COLO829 (cell line): Measurements from ENCODE around the gene B4GALT5.
"Not testable (repeated sequence)": the region's sequence is repeated elsewhere in the genome, so short reads cannot be mapped to it uniquely, and the experiment has no call there.

ENCODE experiments used
- DNase-seq: peaks from one replicate; pipeline ENCODE4 v3.0.0; 2012; ENCODE audit warnings: low spot score

B4GALT5 gene

DNA sequence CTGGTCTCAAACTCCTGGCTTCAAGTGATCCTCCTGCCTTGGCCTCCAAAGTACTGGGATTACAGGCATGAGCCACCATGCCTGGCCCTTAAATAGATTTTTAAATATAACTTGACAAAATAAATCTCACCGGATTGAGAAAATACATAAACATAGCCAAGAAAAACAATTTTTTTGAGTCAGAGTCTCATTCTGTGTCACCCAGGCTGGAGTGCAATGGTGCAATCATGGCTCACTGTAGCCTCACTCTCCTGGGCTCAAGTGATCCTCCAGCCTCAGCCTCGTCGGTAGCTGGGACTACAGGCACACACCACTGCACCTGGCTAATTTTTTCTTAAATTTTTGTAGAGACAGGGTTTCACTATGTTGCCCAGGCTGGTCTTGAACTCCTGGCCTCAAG lies 85.4 kb downstream of the B4GALT5 start:
- DNase-seq = not testable (repeated sequence)

DNA sequence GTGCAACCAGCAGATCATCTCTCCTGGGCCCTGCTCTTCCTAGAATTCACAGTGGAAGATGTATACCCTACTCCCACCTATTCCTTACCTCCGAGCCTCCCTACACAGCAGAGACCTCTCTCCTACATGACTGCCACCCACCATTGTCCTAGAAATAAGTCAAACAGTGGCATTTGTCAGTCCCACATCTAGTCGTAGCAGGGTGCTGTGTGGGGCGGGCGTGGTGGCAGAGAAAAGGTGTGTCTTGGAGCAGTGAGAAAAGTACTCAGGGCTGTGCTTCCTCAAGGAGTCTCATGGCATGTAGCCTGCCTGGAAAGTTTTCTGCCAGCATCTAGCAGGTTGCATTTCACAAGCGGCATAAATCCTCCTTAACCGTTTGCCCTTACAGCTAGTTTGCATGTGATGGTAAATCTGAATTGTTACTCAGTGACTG lies 86.3 kb downstream of the B4GALT5 start:
- DNase-seq = no peak

DNA sequence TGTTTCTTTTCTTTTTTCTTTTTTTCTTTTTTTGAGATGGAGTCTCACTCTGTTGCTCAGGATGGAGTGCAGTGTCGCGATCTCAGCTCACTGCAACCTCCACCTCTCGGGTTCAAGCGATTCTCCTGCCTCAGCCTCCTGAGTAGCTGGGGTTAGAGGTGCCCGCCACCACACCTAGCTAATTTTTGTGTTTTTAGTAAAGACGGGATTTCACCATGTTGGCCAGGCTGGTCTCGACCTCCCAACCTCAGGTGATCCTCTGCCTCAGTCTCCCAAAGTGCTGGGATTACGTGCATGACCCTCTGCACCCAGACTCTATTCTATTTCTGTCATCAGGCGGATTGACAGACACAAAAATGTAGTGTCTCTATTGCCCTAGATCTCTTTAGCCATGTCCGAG lies 88.7 kb downstream of the B4GALT5 start:
- not testable (repeated sequence) for DNase-seq

DNA sequence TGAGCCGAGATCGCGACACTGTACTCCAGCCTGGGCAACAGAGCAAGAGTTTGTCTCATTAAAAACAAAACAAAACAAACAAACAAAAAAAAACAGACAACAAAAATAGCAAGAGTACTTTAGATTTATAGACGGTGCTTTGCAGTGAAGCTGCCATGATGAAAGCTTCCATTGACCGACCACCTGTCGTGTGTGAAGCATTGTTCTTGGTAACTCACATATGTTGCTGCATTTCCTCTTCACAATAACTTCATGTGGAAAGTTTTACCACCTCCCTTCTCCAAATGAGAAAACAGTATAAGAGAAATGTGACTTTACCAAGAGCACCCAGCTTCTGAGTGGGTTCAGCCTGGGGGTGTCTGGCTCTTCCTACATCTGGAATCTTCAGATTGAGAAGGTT lies 89.4 kb downstream of the B4GALT5 start:
- no peak for DNase-seq

DNA sequence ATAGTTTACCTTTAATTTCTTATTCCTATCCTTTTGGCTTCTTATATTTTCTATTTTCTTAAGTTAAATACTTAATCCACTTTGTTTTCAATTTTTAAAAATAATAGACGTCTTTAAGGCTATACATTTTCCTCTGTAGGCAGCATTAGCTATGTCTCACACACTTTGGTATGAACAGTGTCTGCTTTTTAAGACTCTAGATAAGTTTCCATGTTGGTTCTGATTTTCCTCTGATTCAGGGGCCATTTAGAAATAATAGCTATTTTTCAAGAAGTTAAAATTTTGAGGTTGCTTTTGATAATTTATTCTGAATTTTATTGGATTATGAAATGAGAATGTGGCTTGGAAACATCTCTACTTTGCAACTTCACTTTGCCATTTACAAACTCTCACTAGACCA lies 91.4 kb downstream of the B4GALT5 start:
- no peak for DNase-seq

DNA sequence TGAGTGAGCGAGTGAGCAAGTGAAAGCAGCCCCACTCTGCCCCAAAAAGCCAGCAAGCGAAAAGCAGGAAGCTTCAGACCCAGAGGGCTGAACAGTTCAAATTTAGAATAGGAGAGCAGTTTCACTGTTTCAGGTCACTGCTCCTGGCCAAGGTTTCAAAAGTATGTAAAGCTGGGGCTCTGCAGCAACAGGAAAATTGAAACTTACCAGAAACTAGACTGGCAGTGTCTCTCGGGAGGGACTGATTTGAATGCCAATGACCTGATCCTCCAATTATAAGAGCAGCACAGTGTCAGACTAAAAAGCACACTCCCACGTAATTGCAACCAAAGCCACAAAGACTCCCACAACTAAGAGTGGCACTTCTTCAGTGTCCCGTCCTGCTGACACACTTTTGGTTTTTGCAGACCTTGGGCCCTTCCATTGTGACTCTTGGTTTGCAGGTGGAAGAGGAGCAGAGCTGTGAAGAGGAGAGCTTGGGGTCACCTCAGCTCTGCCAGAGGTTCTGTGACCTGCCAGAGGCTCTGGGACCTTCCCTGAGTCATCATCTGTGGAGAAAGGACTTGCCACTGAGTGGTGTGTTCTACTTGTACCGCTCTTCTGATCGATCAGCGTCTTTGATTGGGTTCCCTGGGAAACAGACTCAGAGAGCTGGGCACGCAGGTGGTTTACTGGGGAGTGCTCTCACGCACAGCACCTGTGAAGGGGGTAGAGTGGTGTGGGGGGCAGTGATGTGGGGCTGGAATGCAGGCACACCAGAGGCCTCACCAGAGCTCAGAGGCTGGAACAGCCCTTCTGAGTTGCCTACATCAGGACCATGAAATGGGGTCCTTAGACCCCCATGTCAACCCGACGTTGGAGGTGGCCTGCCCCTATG lies 93.1 kb downstream of the B4GALT5 start:
- DNase-seq = no peak

DNA sequence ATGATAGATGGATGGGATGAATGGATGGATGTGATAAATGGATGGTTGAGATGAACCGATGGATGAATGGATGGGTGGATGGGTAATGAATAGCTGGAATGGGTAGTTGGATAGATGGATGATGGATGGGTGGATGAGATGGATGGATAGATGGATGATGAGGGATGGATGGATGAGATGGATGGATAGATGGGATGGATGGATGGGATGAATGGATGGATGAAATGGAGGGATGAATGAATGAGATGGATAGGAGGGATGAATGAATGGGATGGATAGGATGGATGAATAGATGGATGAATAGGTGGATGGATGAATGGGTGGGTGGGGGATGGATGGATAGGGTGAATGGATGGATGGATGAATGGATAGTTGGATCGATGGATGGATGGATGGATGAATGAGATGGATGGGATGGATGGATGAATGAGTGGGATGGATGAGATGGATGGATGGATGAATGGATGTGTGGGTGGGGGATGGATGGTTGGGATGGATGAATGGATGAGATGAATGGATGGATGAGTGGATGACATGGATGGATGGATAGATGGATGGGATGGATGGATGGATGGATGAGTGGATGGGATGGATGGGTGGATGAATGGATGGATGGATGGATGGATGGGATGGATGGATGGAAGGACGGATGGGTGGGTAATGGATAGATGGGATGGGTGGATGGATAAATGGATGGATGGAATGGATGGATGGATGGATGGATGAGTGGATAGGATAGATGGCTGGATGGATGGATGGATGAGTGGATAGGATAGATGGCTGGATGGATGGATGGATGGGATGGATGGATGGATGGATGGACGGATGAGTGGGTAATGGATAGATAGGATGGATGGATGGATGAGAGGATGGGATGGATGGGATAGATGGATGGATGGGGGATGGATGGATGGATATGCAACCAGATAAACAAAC lies 94.3 kb downstream of the B4GALT5 start:
- no peak for DNase-seq

DNA sequence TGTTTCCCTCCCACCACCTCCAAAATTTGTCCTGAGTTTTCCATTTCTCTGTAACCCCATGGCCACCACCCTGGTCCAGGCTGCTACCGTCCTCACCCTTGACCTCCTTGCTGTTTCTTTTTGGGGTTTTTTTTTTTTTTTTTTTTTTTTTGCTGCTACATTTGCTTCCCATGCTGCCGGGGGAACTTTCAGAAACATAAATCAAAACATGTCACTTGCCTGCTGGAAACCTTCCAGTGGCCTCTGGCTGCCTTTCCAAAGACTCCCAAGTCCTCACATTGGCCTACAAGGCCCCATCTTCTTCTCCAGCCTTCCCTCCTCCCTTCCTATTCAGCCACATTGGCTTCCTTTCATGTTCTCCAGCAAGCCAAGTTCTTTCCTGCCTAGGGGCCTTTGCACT lies 95.4 kb downstream of the B4GALT5 start:
- no peak for DNase-seq

DNA sequence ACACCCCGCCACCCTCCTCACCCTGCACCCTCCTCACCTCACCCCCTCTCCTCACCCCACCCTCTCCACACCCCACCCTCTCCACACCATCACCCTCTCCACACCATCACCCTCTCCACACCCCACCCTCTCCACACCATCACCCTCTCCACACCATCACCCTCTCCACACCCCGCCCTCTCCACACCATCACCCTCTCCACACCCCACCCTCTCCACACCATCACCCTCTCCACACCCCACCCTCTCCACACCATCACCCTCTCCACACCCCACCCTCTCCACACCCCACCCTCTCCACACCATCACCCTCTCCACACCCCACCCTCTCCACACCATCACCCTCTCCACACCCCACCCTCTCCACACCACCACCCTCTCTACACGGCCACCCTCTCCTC lies 96.3 kb downstream of the B4GALT5 start:
- DNase-seq = not testable (repeated sequence)

DNA sequence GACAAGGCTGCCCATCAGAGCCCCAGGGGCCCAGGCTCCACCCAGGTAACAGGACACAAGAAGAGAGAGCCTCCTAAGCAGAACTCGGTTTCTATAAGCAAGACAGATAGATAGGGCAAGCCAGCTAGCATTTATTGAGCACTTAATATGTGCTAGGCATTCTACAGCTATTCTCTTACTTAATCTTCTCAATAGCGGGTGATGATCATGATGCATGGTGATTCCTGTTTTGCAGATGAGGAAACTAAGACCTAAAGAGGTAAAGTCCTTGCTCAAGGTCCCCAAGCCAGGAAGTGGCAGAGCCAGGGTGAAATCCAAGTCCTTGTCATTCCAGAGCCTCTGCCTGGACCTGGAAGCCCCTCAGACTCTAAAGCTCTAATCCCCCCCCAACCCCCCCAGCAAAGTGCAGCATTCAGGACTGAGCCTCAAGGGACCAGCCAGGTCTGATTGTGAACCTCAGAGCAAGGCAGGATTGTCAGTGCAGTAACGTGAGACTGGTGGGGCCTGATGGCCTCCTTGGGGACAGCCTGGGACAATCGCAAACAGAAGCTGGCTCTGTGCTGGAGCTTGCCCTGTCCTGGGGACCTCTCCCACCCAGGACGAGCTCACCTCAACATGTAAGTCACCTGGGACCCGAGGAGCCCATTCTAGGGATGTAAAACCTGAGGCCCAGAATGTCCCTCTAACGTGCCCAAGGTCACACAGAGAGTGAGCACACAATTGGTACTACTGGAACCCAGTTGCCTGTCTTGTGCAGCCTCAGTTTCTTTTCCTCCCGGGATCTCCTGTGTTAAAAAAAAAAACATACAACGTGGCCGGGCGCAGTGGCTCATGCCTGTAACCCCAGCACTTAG lies 97.3 kb downstream of the B4GALT5 start:
- DNase-seq = no peak

DNA sequence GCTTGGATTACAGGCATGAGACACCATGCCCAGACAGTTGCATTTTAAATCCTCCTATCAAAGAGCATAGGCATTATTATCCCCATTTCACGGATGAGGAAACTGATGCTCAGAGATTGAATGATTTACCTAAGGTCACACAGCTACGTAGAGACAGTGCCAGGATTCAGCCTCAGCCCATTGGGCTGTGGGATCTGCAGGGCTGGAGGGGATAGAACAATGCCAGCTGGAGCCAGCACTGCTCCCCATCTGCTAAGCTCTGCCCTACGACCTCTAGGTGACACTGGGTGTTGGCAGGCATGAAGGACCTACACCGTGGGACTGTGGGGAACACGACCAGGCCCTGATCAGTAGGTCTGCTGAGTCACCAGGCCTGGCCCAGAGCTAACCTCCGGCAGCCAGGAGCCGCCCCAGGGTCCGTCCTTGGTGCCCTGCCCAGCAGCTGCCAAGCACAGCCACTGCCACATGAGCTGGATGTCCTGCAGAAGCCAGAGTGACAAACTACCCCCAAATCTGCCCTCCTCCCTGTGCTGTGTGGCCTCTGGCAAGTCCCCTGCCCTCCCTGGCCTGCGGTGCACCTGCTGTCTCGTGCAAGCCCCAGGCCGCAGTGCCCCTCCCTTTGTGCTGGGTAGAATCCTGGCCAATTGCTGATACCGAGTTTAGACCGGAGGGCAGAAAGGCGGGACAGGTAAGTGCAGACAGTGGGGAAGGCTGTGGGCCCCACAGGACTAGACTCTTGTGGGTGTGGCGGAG lies 98.1 kb downstream of the B4GALT5 start:
- no peak for DNase-seq

DNA sequence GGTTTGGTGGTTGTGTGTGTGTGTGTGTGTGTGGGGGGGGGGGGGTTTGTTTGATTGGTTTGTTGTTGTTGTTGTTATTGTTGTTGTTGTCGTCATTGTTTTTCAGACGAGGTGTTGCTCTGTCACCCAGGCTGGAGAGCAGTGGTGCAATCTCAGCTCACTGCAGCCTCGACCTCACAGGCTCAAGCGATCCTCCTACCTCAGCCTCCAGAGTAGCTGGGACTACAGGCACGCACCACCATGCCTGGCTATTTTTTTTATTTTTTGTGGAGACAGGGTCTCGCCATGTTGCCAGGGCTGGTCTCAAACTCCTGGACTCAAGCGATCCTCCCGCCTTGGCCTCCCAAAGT lies 98.7 kb downstream of the B4GALT5 start:
- not testable (repeated sequence) for DNase-seq

DNA sequence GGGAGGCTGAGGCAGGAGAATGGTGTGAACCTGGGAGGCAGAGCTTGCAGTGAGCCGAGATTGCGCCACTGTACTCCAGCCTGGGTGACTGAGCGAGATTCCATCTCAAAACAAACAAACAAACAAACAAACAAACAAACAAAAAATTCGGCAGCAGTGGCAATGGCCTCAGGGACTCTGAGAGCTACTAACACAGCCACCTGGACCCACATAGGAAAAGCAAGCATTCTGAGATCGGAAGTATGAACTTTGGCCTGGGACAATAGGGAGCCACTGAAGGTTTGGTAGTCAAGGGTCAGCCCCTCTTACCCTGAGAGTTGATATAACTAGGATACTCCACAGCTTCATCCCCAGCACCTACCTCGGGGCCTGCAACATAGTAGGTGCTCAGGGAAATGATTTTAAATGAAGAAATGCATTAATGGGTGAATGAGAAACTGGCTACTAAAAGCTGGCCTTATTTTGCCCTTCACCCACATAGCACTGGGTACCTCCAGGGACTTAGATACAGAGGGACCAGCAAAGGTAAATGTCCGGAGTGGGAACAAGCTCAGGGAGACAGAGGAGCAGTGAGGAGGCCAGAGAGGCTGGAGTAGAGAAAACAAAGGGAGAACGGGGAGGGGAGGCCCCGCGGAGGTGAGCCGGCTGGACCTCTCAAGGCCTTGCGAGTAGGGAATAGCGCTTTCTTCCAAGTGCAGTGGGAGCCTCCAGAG lies 99.2 kb downstream of the B4GALT5 start:
- DNase-seq = no peak

DNA sequence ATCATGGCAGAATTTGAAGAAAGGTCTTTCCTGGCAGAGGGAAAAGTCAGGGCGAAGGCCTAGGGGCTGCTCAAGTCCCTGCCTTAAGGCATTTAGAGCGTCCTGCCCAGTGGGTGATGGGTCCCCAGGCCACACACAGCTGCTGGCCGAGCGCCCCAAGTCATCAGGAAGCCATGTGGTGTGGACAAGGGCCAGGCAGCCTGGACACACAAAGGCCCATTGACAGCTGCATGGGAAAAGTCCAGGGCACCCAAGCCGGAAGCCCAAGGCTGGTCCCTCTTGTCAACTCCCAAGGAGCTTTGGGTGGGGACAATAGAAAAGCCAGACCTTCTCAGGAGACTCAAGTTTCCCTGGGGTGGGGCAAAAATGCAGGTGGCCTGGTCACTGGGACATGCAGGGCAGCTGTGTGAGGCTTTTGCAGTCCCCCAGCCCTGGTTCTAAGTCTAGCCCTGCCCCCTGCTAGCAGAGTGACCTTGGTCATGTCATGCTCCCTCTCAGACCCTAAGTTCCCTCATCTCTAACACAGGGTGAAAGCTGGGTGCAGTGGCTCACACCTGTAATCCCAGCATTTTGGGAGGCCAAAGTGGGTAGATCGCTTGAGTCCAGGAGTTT lies 101.4 kb downstream of the B4GALT5 start:
- DNase-seq = peak; percentile 85

DNA sequence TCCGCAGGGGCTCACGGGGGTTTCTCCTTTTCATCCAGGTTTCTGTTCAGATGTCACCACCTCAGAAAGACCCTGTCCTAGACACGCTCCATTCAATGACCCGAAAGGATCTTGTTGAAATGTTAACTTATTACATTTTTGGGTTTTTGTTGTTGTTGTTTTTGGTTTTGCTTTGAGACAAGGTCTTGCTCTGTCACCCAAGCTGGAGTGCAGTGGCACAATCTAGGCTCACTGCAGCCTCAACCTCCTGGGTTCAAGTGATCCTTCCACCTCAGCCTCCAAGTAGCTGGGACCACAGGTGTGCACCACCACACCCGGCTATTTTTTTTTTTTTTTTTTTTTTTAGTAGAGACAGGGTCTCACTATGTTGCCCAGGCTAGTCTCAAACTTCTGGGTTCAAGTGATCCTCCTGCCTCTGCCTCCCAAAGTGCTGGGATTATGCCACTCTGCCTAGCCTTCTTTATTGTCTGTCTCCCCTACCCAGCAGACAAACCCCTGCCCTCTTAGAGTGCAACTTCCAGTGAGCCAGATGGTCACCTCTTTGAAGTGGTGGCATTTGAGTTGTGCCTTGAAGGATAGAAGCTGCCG lies 102.0 kb downstream of the B4GALT5 start:
- not testable (repeated sequence) for DNase-seq

DNA sequence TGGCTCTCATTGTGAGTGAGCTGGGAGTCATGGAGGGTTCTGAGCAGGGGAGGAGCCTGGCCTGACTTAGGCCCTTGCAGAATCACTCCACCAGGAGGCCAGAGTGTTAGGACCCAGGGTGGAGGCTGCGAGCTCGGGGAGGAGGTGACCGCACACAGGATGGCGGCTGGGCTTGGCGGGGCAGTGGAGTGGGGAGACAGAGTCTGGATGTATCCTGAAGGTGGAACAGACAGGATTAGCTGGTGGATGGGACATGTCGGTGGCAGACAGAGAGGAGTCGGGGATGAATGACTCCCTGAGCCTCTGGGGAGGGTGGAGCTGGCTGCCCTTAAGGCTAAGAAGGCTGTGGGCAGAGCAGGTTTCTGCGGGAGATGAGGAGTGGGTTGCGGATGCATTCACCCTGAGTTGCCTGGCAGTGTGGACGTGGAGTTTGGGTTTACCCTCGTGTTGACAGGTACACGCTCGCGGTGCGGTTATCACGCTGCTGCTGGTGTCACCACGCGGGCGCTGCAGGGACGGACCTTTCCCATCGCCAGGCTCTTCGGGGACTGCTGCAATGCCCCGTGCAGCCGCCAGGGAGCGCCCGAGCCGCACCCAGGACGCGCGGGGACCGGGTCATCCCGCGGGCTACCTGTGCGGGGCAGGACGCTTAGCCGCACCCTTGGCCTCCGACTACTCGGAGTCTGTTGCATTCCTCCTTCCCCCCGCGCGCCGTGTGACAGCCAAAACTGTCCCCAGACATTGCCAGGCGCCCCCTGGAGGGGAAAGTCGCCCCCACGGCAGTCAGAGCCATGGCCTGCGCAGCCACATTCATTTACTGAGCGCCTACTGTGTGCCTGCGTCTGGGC lies 102.8 kb downstream of the B4GALT5 start:
- peak; percentile 79 for DNase-seq

DNA sequence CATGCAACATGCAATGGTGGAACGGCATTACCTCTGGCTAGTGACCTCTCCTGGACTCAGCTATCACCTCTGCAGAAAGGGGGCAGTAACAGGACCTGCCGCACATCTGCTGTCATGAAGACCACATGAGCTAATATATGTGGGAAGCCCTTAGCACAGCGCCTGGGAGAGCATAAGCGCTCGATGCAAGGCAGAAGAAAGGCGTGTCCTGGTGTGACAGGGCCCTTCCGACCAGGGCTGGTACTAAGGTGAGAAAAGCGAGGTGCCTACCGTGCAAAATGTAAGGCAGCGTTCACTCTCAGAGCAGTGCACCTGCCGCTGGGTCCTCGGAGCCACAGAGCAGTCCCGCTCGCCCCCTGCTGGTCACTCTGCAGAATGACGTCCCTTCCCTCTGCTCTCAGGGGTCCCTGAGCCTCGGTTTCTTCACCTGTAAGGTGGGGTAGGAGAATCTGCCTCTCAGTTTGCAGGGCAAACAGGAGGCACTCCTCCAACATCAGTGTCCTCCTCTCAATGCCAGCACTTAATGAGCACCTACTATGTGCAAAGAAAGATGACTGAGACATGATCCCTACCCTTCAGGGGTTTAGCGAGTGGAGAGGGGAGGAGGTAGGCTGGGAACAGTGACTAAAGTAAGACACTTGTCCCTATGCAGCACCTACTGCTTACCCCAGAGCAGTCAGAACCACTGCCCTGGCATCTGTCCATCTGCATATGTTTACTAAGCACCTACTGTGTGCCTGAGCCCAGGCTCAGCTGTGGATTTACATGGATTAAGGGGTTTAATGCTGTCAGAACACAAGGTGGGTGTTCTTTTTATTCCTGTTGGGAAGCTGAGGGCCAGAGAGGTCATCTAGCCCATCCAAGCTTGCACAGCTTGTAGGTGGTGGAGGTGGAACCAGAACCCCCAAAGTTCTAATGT lies 104.7 kb downstream of the B4GALT5 start:
- DNase-seq = peak; percentile 70

DNA sequence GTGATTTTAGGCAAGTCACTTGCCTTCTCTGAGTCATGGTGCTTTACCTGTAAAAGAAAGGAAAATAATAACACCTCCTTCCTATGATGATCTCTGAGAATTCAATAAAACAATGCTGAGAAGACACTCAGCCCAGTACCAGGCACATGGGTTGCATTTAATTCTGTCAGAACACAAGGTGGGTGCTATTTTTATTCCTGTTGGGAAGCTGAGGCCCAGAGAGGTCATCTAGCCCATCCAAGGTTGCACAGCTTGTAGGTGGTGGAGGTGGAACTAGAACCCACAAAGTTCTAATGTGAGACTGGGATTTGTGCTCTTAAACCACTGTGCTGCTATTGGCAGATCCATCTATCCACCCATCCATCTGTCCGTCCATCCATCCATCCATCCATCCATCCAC lies 106.1 kb downstream of the B4GALT5 start:
- DNase-seq = no peak
